Measurements from ENCODE around the gene VSNL1.

DNA sequence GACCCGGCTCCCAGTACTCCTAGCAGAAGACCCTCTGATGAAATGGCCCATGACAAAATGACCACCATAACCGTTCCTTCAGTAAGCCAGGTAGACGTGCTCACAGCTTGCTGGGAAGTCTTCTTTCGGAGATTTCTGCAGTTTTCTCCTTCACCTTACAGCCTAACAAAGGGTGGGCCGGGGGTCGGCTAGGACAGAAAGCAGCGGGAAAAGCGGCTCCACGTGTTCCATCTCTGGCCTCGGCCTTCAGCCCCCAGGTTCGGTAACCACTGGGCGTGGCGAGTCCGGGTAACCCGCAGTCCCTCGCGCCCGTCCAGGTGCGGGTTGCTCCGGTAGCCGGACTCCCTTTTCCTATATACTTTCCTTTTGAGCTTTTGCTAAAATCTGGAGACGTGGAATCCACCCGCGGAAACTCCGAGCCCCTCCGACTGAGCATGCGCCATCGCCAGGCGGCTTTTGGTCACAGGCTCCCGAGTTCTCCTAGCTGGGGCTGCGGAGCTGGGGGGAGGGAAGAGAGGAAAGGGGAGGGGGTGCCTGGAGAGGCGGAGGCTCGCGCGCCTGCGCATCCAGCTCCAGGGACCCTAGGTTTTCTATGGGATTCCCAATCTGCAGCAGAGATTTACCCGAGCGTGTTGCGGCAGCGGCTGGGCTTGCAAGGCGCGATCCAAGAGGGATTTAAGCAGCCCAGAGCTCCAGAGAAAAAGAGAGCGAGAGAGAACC, at the start of gene VSNL1:
- TF ChIP-seq POLR2A (IDR thresholded peaks at IDR 0.05; ENCODE audit: low read length) (no peak), GATA1 (IDR thresholded peaks at IDR 0.05; ENCODE audit: low read depth, low read length) (no peak)
